NCI-H2196 (cell line): ENCODE results near the gene PCCA.
A peak's percentile ranks its signal among the peaks of the same experiment; 100 is the strongest.
"Not testable (repeated sequence)": the region's sequence is repeated elsewhere in the genome, so short reads cannot be mapped to it uniquely, and the experiment has no call there.

Experiments
- DNase-seq: peaks from one replicate; lab custom pipeline; 2025; ENCODE audit not compliant: unreplicated experiment; lab: John Stamatoyannopoulos, UW

PCCA gene

GRCh38 chr13:100088644-100089464 lies at the start of gene PCCA:
Gene PCCA (plus strand): TSS chr13:100089093. CDS start chr13:100089121, 28 bp downstream.
- peak; percentile 66 for DNase-seq

GRCh38 chr13:100039740-100040139 lies 49.2 kb upstream of the PCCA start:
- no peak for DNase-seq

GRCh38 chr13:100040196-100040595 lies 48.7 kb upstream of the PCCA start:
- DNase-seq = peak; percentile 5

- DNase-seq = no peak
These were observed 44.0 kb upstream of the PCCA start for GRCh38 chr13:100044936-100045335.

GRCh38 chr13:100045355-100045754 lies 43.5 kb upstream of the PCCA start:
- DNase-seq = no peak

GRCh38 chr13:100051070-100051469 lies 37.8 kb upstream of the PCCA start:
- DNase-seq = no peak

GRCh38 chr13:100059827-100060226 lies 29.1 kb upstream of the PCCA start:
- no peak for DNase-seq

GRCh38 chr13:100063333-100063732 lies 25.6 kb upstream of the PCCA start:
- no peak for DNase-seq

GRCh38 chr13:100063906-100064305 lies 25.0 kb upstream of the PCCA start:
- DNase-seq = no peak

GRCh38 chr13:100068133-100068931 lies 20.6 kb upstream of the PCCA start:
- no peak for DNase-seq

GRCh38 chr13:100069278-100069677 lies 19.6 kb upstream of the PCCA start:
- no peak for DNase-seq

GRCh38 chr13:100075700-100076587 lies 12.9 kb upstream of the PCCA start:
- DNase-seq = no peak

GRCh38 chr13:100079003-100079402 lies 9.9 kb upstream of the PCCA start:
- not testable (repeated sequence) for DNase-seq

GRCh38 chr13:100083401-100083800 lies 5.5 kb upstream of the PCCA start:
- DNase-seq = not testable (repeated sequence)

- DNase-seq = no peak
These were observed 635 bp upstream of the PCCA start for GRCh38 chr13:100088273-100088643.

- no peak for DNase-seq
These were observed 656 bp downstream of the PCCA start for GRCh38 chr13:100089465-100090032.

- no peak for DNase-seq
These were observed 2.0 kb downstream of the PCCA start for GRCh38 chr13:100090861-100091260.

GRCh38 chr13:100091391-100091790 lies 2.5 kb downstream of the PCCA start:
- DNase-seq = no peak

GRCh38 chr13:100092273-100092672 lies 3.4 kb downstream of the PCCA start:
- not testable (repeated sequence) for DNase-seq

GRCh38 chr13:100095498-100095897 lies 6.6 kb downstream of the PCCA start:
- no peak for DNase-seq

GRCh38 chr13:100096526-100096925 lies 7.6 kb downstream of the PCCA start:
- no peak for DNase-seq
